B cell (primary cell): Measurements from ENCODE around the gene ACAD8. TPM values are rescaled to one million over a fixed set of nuclear protein-coding genes. Genes with fewer than 3 reads are reported as not detected.

ENCODE experiments used
- ATAC-seq: fragments of 200-7000 bp; cut with Tn5 transposase; one replicate; pipeline ENCODE4 v1.10.0; 2021; ENCODE audit warnings: low read depth, mild to moderate bottlenecking, moderate number of reproducible peaks, moderate library complexity
- CTCF ChIA-PET: fragments of 350-600 bp; sonication (Branson Sonifier 250); formaldehyde crosslinking; loops from one replicate; lab custom pipeline; 2021; ENCODE audit warnings: antibody characterized with exemption, inconsistent platforms; lab: Charles Lee
- POLR2A ChIA-PET: fragments of 350-600 bp; sonication (Branson Sonifier 250); formaldehyde crosslinking; loops from one replicate; lab custom pipeline; 2021; ENCODE audit warnings: antibody characterized with exemption; lab: Charles Lee
- DNase-seq: peaks from one replicate; pipeline ENCODE4 v3.0.0; 2013
- H2AFZ ChIP-seq: 2 replicates; pipeline ENCODE4 v1.6.1; 2012; ENCODE audit warnings: mild to moderate bottlenecking, low read depth, low read length; ENCODE audit not compliant: insufficient read depth, poor library complexity, severe bottlenecking
- H3K27ac ChIP-seq, 2 donors: 1 replicate in 1 of 2; 2 replicates in 1 of 2; pipeline ENCODE4 v1.5.1; 2012 to 2013; ENCODE audit warnings: low read length in 2 of 2, mild to moderate bottlenecking in 2 of 2, moderate library complexity in 1 of 2
- H3K27me3 ChIP-seq, 4 experiments: fragments of 200-600 bp in 1 of 4; sonication (generic) in 1 of 4; replicated peaks in 1 of 4; 1 replicate in 2 of 4; 2 replicates in 2 of 4; pipeline versions ENCODE4 v1.6.1 to v1.7.0; 2013 to 2016; ENCODE audit warnings: low read length in 3 of 4, mild to moderate bottlenecking in 2 of 4, mixed read lengths in 1 of 4, moderate library complexity in 1 of 4; ENCODE audit not compliant: insufficient read depth in 4 of 4, control insufficient read depth in 3 of 4; ENCODE audit errors: control extremely low read depth in 1 of 4
- H3K36me3 ChIP-seq, 2 experiments: replicated peaks in 1 of 2; 1 replicate in 1 of 2; 2 replicates in 1 of 2; pipeline versions ENCODE4 v1.6.1 to v1.7.1; 2013; ENCODE audit warnings: low read length in 1 of 2; ENCODE audit not compliant: insufficient read depth in 2 of 2, control insufficient read depth in 1 of 2; ENCODE audit errors: control extremely low read depth in 1 of 2, extremely low read depth in 1 of 2
- H3K4me1 ChIP-seq, 2 donors: fragments of 200-600 bp in 1 of 2; sonication (generic) in 1 of 2; 1 replicate in 1 of 2; 2 replicates in 1 of 2; pipeline versions ENCODE4 v1.5.1 to v1.6.1; 2013 to 2017; ENCODE audit warnings: low read length in 2 of 2; ENCODE audit not compliant: control insufficient read depth in 2 of 2, insufficient read depth in 2 of 2
- H3K4me2 ChIP-seq: replicated peaks from 2 replicates; pipeline ENCODE3; 2012; ENCODE audit warnings: mild to moderate bottlenecking, low read depth, low read length; ENCODE audit not compliant: poor library complexity, severe bottlenecking
- H3K4me3 ChIP-seq, 5 experiments: fragments of 200-600 bp in 1 of 5; sonication (generic) in 1 of 5; 1 replicate in 3 of 5; 2 replicates in 2 of 5; pipeline versions ENCODE4 v1.5.1 to v1.7.0; 2011 to 2016; ENCODE audit warnings: low read length in 4 of 5, mild to moderate bottlenecking in 4 of 5, low read depth in 2 of 5, control low read depth in 1 of 5, moderate library complexity in 1 of 5; ENCODE audit not compliant: insufficient read depth in 1 of 5; ENCODE audit errors: control extremely low read depth in 1 of 5, extremely low read depth in 1 of 5
- H3K79me2 ChIP-seq: fragments of 200-600 bp; sonication (generic); one replicate; pipeline ENCODE4 v1.6.0; 2016; ENCODE audit warnings: low read length; ENCODE audit not compliant: control insufficient read depth, insufficient read depth
- H3K9ac ChIP-seq: fragments of 200-600 bp; sonication (generic); 2 replicates; pipeline ENCODE4 v1.6.1; 2017; ENCODE audit warnings: mild to moderate bottlenecking, low read length, moderate library complexity
- H3K9me3 ChIP-seq, 3 donors: one replicate each; pipeline versions ENCODE4 v1.6.1 to v1.7.1; 2013; ENCODE audit warnings: low read length in 2 of 3; ENCODE audit not compliant: control insufficient read depth in 2 of 3, insufficient read depth in 1 of 3; ENCODE audit errors: control extremely low read depth in 1 of 3
- H4K20me1 ChIP-seq: 2 replicates; pipeline ENCODE4 v1.6.0; 2012; ENCODE audit warnings: mild to moderate bottlenecking, low read length; ENCODE audit not compliant: insufficient read depth, control insufficient read depth, poor library complexity, severe bottlenecking
- H3K27ac Mint-ChIP-seq: one replicate; pipeline ENCODE4 v1.8.0; 2021; ENCODE audit warnings: mixed read lengths
- H3K27me3 Mint-ChIP-seq: one replicate; pipeline ENCODE4 v1.8.0; 2021; ENCODE audit warnings: mixed read lengths
- H3K4me1 Mint-ChIP-seq: one replicate; pipeline ENCODE4 v1.8.0; 2021; ENCODE audit warnings: mixed read lengths
- H3K4me3 Mint-ChIP-seq: one replicate; pipeline ENCODE4 v1.8.0; 2021; ENCODE audit warnings: mixed read lengths
- H3K9me3 Mint-ChIP-seq: one replicate; pipeline ENCODE4 v1.8.0; 2022; ENCODE audit warnings: mixed read lengths; ENCODE audit not compliant: insufficient read depth
- EZH2 ChIP-seq: IDR thresholded peaks from 2 replicates; pipeline ENCODE4 v1.6.1; 2012; ENCODE audit warnings: borderline replicate concordance, low read depth, mild to moderate bottlenecking, moderate library complexity, low read length; ENCODE audit not compliant: insufficient read depth, poor library complexity, severe bottlenecking
- WGBS: methylation state at CpG from one replicate; pipeline ENCODE4 v1.1.5; 2013; ENCODE audit warnings: missing lambda C conversion rate; ENCODE audit not compliant: insufficient coverage; 5-methylcytosine and 5-hydroxymethylcytosine counted together
- intact Hi-C: fragments of 100-400 bp; cut with micrococcal nuclease; formaldehyde crosslinking; loops from one replicate; pipeline ENCODE4 v1.10.0; 2022
- polyA plus RNA-seq: library from polyadenylated mRNA; depleted of rRNA; stranded (reverse); fragments of >200 nt; gene quantifications from 2 replicates; pipeline ENCODE4 v1.2.3, GENCODE V29; 2012
- total RNA-seq, 2 donors: library from RNA; stranded (reverse); fragments of 120-200 nt in 1 of 2; gene quantifications; 1 replicate in 1 of 2; 2 replicates in 1 of 2; pipeline versions ENCODE4 v1.2.3 to v1.2.4, GENCODE V29; 2013 to 2022
- TF ChIP-seq, protein P1 (sequence below): fragments of 200-600 bp; IDR thresholded peaks from one replicate; pipeline ENCODE4 v1.8.0; 2022; ENCODE audit warnings: antibody characterized with exemption, mild to moderate bottlenecking

Gene ACAD8
- total and polyA plus RNA-seq, 2 donors (not counting 1 experiment from before 2014, with no cell fraction given), result 26.5 to 33.6 TPM

DNA sequence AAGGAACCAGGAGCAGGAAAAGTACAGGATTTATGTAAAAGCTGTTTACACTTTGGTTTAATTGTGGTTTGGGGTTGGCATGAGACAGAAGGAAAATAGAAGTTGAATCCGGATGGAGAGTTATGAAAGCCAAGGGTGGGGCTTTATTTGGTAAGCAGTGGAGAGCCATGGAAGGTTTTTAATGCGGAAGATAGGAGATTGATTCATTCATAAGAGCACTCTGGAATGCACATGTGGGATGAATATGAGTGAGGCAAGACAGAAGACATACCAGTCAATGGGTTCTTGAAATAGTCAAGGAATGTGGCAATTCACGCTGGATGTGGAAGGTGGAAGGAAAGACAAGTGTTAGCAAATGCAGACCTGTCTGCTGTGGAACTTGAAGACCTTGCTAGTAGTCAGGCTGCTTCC lies 13.5 kb downstream of the ACAD8 start:
- intact Hi-C loops, result no loop called here
- H3K4me1 ChIP-seq, result no peaks in the 10 kb centered on the region
- no peaks in the 10 kb centered on the region for H3K9me3 Mint-ChIP-seq
- ChIA-PET CTCF (interaction anchor here (0.5 to 1.3 kb wide), 3 partner anchors 13 to 23 kb away, joined by 4 to 5 read pairs (median 4); no protein-coding TSS in a partner anchor), POLR2A (no interaction called here)
- WGBS, result 45% methylated on average over 3 of the region's 3 CpGs
- H3K9me3 ChIP-seq, result no peaks in the 10 kb centered on the region
- no peak overlapping the region for H3K4me3 ChIP-seq
- no peak overlapping the region for H3K4me3 Mint-ChIP-seq
- H3K4me2 ChIP-seq, result no peak overlapping the region
- H3K27me3 Mint-ChIP-seq, result peaks cover 26% of the 10 kb centered on the region
- no peak overlapping the region for H3K9ac ChIP-seq
- H3K36me3 ChIP-seq, result peaks cover 0 to 20% of the 10 kb centered on the region in 2 experiments
- H3K79me2 ChIP-seq, result no peaks in the 10 kb centered on the region
- no peaks in the 10 kb centered on the region for H3K4me1 Mint-ChIP-seq
- no peak overlapping the region for H2AFZ ChIP-seq
- no peak overlapping the region for H3K27ac Mint-ChIP-seq
- ATAC-seq, result no peak
- no peaks in the 10 kb centered on the region for H4K20me1 ChIP-seq
- no peak overlapping the region for H3K27ac ChIP-seq
- peaks cover 0 to 9% (median 4%) of the 10 kb centered on the region in 4 experiments for H3K27me3 ChIP-seq
- DNase-seq, result no peak
- TF ChIP-seq EZH2, result no peak

GRCh38 chr11:134267461-134267860 lies 14.1 kb downstream of the ACAD8 start:
- H3K27ac Mint-ChIP-seq, result no peak overlapping the region
- Histone ChIP-seq H4K20me1 (no peaks in the 10 kb centered on the region), H3K27ac (no peak overlapping the region), H2AFZ (no peak overlapping the region), H3K4me1 (peaks cover 0 to 2% of the 10 kb centered on the region in 2 donors), H3K36me3 (peaks cover 0 to 13% of the 10 kb centered on the region in 2 experiments), H3K27me3 (peaks cover 0 to 15% (median 4%) of the 10 kb centered on the region in 4 experiments), H3K9ac (no peak overlapping the region), H3K4me3 (no peak overlapping the region), H3K79me2 (no peaks in the 10 kb centered on the region), H3K4me2 (no peak overlapping the region), H3K9me3 (no peaks in the 10 kb centered on the region)
- TF ChIP-seq EZH2, result no peak
- TF ChIP-seq, protein P1, sequence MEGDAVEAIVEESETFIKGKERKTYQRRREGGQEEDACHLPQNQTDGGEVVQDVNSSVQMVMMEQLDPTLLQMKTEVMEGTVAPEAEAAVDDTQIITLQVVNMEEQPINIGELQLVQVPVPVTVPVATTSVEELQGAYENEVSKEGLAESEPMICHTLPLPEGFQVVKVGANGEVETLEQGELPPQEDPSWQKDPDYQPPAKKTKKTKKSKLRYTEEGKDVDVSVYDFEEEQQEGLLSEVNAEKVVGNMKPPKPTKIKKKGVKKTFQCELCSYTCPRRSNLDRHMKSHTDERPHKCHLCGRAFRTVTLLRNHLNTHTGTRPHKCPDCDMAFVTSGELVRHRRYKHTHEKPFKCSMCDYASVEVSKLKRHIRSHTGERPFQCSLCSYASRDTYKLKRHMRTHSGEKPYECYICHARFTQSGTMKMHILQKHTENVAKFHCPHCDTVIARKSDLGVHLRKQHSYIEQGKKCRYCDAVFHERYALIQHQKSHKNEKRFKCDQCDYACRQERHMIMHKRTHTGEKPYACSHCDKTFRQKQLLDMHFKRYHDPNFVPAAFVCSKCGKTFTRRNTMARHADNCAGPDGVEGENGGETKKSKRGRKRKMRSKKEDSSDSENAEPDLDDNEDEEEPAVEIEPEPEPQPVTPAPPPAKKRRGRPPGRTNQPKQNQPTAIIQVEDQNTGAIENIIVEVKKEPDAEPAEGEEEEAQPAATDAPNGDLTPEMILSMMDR, result no peak
- DNase-seq, result no peak
- H3K4me1 Mint-ChIP-seq, result no peaks in the 10 kb centered on the region
- WGBS, result 100% methylated on average over 1 of the region's 5 CpGs
- peaks cover 30% of the 10 kb centered on the region for H3K27me3 Mint-ChIP-seq
- ATAC-seq, result no peak
- intact Hi-C loops, result no loop called here
- ChIA-PET CTCF (interaction anchor here (0.6 kb wide), 1 partner anchor 23 kb away, joined by 4 read pairs; no protein-coding TSS in a partner anchor), POLR2A (no interaction called here)
- H3K9me3 Mint-ChIP-seq, result no peaks in the 10 kb centered on the region
- H3K4me3 Mint-ChIP-seq, result no peak overlapping the region
